K562 (cell line): Measurements from ENCODE around the gene ECT2. TPM values are rescaled to one million over a fixed set of nuclear protein-coding genes. Genes with fewer than 3 reads are reported as not detected.

Source experiments
- ATAC-seq: fragments of 200-7000 bp; cut with Tn5 transposase; 3 replicates; pipeline ENCODE4 v1.9.1; 2020; ENCODE audit warnings: moderate library complexity
- BruUV-seq: library from RNA; stranded (reverse); fragments of 400-500 nt; replicated peaks from 2 replicates; lab custom pipeline; 2021; lab: Mats Ljungman, UMichigan
- CTCF ChIA-PET: fragments of 300-600 bp; formaldehyde crosslinking; extraction: SDS; loops from one replicate; lab custom pipeline; 2021; ENCODE audit warnings: low intra/inter-chr PET ratio; lab: Yijun Ruan, JAX
- POLR2A ChIA-PET: fragments of 300-600, 350-650 bp; sonication (Branson Sonifier 250); formaldehyde crosslinking; extraction: SDS; loops from one replicate; lab custom pipeline; 2021; ENCODE audit warnings: antibody characterized with exemption, inconsistent platforms; lab: Yijun Ruan, JAX
- DNase-seq, 4 experiments: peaks; one replicate each; pipeline versions ENCODE4 v3.0.0 to v3.0.0-alpha.2; 2011 to 2018; ENCODE audit warnings: low spot score in 3 of 4, mixed read lengths in 3 of 4; ENCODE audit errors: extremely low read depth in 1 of 4
- FAIRE-seq: peaks from 2 replicates; lab custom pipeline; 2011; peaks lifted over from hg19 to GRCh38; lab: Jason Lieb, UNC
- H2AFZ ChIP-seq: 2 replicates; pipeline ENCODE4 v1.6.0; 2011; ENCODE audit warnings: low read depth, low read length, control low read depth, inconsistent platforms
- H3K27ac ChIP-seq: fragments of 200-600 bp; 3 replicates; pipeline ENCODE4 v1.8.0; 2011; ENCODE audit warnings: low read depth, mild to moderate bottlenecking, control low read depth, inconsistent platforms, low read length, moderate library complexity, mixed read lengths; ENCODE audit errors: extremely low read depth
- H3K27me3 ChIP-seq, 2 experiments: fragments of 300-600 bp in 1 of 2; 2 replicates in 1 of 2; 3 replicates in 1 of 2; pipeline versions ENCODE4 v1.6.0 to v1.8.0; 2011; ENCODE audit warnings: inconsistent platforms in 2 of 2, low read length in 2 of 2, mild to moderate bottlenecking in 1 of 2, mixed read lengths in 1 of 2, moderate library complexity in 1 of 2; ENCODE audit not compliant: control insufficient read depth in 2 of 2, insufficient read depth in 2 of 2
- H3K36me3 ChIP-seq: fragments of 300-600 bp; 3 replicates; pipeline ENCODE4 v1.8.0; 2011; ENCODE audit warnings: mild to moderate bottlenecking, low read length, inconsistent platforms; ENCODE audit not compliant: control insufficient read depth, insufficient read depth
- H3K4me1 ChIP-seq, 2 experiments: fragments of 200-600 bp in 1 of 2; replicated peaks in 1 of 2; 2 replicates in 1 of 2; 3 replicates in 1 of 2; pipeline versions ENCODE4 v1.5.1 to v1.8.0; 2011; ENCODE audit warnings: inconsistent platforms in 2 of 2, low read length in 2 of 2, mild to moderate bottlenecking in 1 of 2, mixed read lengths in 1 of 2, moderate library complexity in 1 of 2; ENCODE audit not compliant: control insufficient read depth in 2 of 2, insufficient read depth in 2 of 2
- H3K4me2 ChIP-seq: 2 replicates; pipeline ENCODE4 v1.6.1; 2011; ENCODE audit warnings: low read length, control low read depth, inconsistent platforms, mixed read lengths; ENCODE audit not compliant: insufficient read depth
- H3K4me3 ChIP-seq: fragments of 200-600 bp; sonication (generic), shearing (Covaris generic); 2 replicates; pipeline ENCODE4 v1.5.1; 2016; ENCODE audit warnings: control low read depth, inconsistent platforms
- H3K79me2 ChIP-seq: fragments of 200-600 bp; 3 replicates; pipeline ENCODE4 v1.8.0; 2011; ENCODE audit warnings: low read length, inconsistent platforms; ENCODE audit not compliant: control insufficient read depth, insufficient read depth
- H3K9ac ChIP-seq, 2 experiments: 2 replicates each; pipeline versions ENCODE4 v1.6.0 to v1.6.1; 2011; ENCODE audit warnings: low read depth in 2 of 2, low read length in 2 of 2, control low read depth in 1 of 2, inconsistent platforms in 1 of 2, mild to moderate bottlenecking in 1 of 2, mixed read lengths in 1 of 2; ENCODE audit not compliant: insufficient read depth in 1 of 2
- H3K9me1 ChIP-seq: one replicate; pipeline ENCODE4 v1.6.0; 2011; ENCODE audit warnings: inconsistent platforms, mild to moderate bottlenecking, low read length, moderate library complexity; ENCODE audit not compliant: control insufficient read depth, insufficient read depth
- H3K9me3 ChIP-seq: replicated peaks from 2 replicates; pipeline ENCODE4 v1.5.1; 2011; ENCODE audit warnings: low read depth, low read length, inconsistent platforms; ENCODE audit not compliant: control insufficient read depth, insufficient read depth
- H4K20me1 ChIP-seq: replicated peaks from 2 replicates; pipeline ENCODE4 v1.6.1; 2011; ENCODE audit warnings: low read length, inconsistent platforms, mixed read lengths; ENCODE audit not compliant: control insufficient read depth, insufficient read depth
- ATF1 ChIP-seq, 2 experiments: fragments of 450-650 bp in 1 of 2; IDR thresholded peaks; 2 replicates each; pipeline ENCODE4 v1.6.1; 2016; ENCODE audit warnings: missing compliant biosample characterization in 1 of 2, missing genetic modification characterization in 1 of 2
- ZEB2 ChIP-seq: fragments of 450-650 bp; IDR thresholded peaks from 2 replicates; pipeline ENCODE4 v1.6.1; 2016
- in situ Hi-C: fragments of 300-500 bp; cut with MboI; formaldehyde crosslinking; loops from 4 replicates; pipeline ENCODE4 v1.15.0; 2018; ENCODE audit warnings: inconsistent platforms, mixed read lengths
- intact Hi-C: fragments of 100-400 bp; cut with micrococcal nuclease; formaldehyde crosslinking; loops from 2 replicates; pipeline ENCODE4 v1.14.2; 2022
- polyA plus RNA-seq, 8 experiments: library from polyadenylated mRNA; depleted of rRNA in 4 of 8; stranded (reverse) in 5 of 8; unstranded in 3 of 8; fragments of >200 nt; fragmentation: Nextera tagmentation in 2 of 8; fragmentation: Illumina TruSeq in 1 of 8; extraction: Ambion mirVana in 2 of 8; extraction: Trizol in 1 of 8; gene quantifications; 2 replicates each; pipeline versions ENCODE4 v1.2.1 to v1.2.3, GENCODE V29; 2011 to 2014; ENCODE audit warnings: inconsistent platforms in 1 of 8, missing spikeins in 1 of 8
- total RNA-seq, 7 experiments: library from RNA; depleted of rRNA in 6 of 7; stranded (reverse); fragments of >200 nt in 6 of 7; fragmentation: Illumina TruSeq in 2 of 7; extraction: Trizol in 2 of 7; gene quantifications; 2 replicates each; pipeline versions ENCODE4 v1.2.1 to v1.2.3, GENCODE V29; 2011 to 2021; ENCODE audit warnings: low replicate concordance in 1 of 7
- TF ChIP-seq, protein P1 (sequence below): fragments of 450-650 bp; IDR thresholded peaks from 2 replicates; pipeline ENCODE4 v1.6.1; 2016; ENCODE audit warnings: low read depth, mild to moderate bottlenecking, moderate library complexity
- TF ChIP-seq, protein P2 (sequence below): fragments of 250-450 bp; sonication (Bioruptor Pico); IDR thresholded peaks from 2 replicates; pipeline ENCODE4 v1.9.0; 2021; ENCODE audit warnings: mild to moderate bottlenecking, inconsistent platforms
- TF ChIP-seq, protein P3 (sequence below): fragments of 450-650 bp; IDR thresholded peaks from 2 replicates; pipeline ENCODE4 v1.7.0; 2016; ENCODE audit warnings: borderline replicate concordance

The ECT2 gene
- total and polyA plus RNA-seq, 9 of the 15 experiments (the other 6 are each of a cell fraction or from before 2014, with no cell fraction given) = 19.0 to 53.0 (median 36.5) TPM

DNA sequence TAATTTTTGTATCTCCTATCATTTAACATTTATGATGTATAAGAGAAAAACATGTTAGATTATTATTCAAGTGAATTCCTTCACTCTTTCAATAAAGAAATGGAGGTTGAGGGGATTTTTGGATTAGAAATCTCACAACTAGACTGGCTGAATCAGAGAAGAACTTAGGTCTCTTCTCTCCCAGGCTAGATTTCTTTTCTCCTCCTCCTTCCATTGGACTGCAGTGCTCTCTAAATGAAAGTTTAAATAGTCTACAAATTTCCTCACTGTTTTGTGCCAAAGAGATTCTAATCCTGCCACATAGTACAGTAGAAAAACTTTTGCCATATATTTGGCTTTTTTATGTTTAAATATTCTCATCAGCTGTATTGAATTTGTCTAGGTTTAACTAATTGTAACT, 65.8 kb downstream of the ECT2 start:
- in situ Hi-C loops (no loop called here), intact Hi-C loops (no loop called here)
- Histone ChIP-seq H3K9me3 (no peaks in the 10 kb centered on the region), H3K4me1 (no peaks in the 10 kb centered on the region), H2AFZ (no peak overlapping the region), H3K27ac (no peak overlapping the region), H3K36me3 (peaks cover 48% of the 10 kb centered on the region), H3K4me2 (no peak overlapping the region), H4K20me1 (no peaks in the 10 kb centered on the region), H3K9me1 (no peaks in the 10 kb centered on the region), H3K4me3 (no peak overlapping the region), H3K79me2 (no peaks in the 10 kb centered on the region), H3K27me3 (no peaks in the 10 kb centered on the region), H3K9ac (no peak overlapping the region)
- ChIA-PET POLR2A (no interaction called here), CTCF (no interaction called here)
- TF ChIP-seq ZEB2 (no peak), ATF1 (CRISPR knock-in tag; IDR thresholded peaks at IDR 0.05) (no peak), ATF1 (tag; IDR thresholded peaks at IDR 0.05) (no peak)
- TF ChIP-seq, protein P1, sequence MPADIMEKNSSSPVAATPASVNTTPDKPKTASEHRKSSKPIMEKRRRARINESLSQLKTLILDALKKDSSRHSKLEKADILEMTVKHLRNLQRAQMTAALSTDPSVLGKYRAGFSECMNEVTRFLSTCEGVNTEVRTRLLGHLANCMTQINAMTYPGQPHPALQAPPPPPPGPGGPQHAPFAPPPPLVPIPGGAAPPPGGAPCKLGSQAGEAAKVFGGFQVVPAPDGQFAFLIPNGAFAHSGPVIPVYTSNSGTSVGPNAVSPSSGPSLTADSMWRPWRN = no peak
- TF ChIP-seq, protein P2, sequence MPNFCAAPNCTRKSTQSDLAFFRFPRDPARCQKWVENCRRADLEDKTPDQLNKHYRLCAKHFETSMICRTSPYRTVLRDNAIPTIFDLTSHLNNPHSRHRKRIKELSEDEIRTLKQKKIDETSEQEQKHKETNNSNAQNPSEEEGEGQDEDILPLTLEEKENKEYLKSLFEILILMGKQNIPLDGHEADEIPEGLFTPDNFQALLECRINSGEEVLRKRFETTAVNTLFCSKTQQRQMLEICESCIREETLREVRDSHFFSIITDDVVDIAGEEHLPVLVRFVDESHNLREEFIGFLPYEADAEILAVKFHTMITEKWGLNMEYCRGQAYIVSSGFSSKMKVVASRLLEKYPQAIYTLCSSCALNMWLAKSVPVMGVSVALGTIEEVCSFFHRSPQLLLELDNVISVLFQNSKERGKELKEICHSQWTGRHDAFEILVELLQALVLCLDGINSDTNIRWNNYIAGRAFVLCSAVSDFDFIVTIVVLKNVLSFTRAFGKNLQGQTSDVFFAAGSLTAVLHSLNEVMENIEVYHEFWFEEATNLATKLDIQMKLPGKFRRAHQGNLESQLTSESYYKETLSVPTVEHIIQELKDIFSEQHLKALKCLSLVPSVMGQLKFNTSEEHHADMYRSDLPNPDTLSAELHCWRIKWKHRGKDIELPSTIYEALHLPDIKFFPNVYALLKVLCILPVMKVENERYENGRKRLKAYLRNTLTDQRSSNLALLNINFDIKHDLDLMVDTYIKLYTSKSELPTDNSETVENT (CRISPR knock-in tag) = no peak
- TF ChIP-seq, protein P3, sequence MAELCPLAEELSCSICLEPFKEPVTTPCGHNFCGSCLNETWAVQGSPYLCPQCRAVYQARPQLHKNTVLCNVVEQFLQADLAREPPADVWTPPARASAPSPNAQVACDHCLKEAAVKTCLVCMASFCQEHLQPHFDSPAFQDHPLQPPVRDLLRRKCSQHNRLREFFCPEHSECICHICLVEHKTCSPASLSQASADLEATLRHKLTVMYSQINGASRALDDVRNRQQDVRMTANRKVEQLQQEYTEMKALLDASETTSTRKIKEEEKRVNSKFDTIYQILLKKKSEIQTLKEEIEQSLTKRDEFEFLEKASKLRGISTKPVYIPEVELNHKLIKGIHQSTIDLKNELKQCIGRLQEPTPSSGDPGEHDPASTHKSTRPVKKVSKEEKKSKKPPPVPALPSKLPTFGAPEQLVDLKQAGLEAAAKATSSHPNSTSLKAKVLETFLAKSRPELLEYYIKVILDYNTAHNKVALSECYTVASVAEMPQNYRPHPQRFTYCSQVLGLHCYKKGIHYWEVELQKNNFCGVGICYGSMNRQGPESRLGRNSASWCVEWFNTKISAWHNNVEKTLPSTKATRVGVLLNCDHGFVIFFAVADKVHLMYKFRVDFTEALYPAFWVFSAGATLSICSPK = no peak
- no peak for DNase-seq
- FAIRE-seq = no peak
- ATAC-seq = no peak
- no TSS peak for BruUV-seq
